ENCODE measurements around the gene REEP6.

DNA sequence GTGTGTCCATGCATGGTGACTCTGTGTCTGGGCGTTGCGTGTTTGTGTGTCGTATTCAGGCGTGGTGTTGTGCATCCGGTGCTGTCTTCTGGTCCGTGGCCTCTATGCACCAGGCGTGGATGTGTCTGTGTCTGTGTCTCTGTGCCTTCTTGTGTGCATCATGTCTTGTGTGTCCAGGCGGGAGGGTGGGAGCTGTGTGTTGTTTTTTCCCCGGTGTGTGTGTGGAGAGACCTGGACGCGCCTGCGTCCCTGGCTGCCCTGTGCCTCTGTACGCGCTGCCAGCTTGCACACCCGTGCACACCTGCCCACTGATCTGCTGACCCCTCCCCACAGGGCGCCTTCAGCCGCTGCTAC, 34.0 kb downstream of the REEP6 start:
- TF ChIP-seq POLR2A (IDR thresholded peaks at IDR 0.05) (no peak), CTCF (IDR thresholded peaks at IDR 0.05) (no peak)

Measured in uterus (tissue), 2 donors.